Stimulated activated CD8-positive, alpha-beta memory T cell treated with anti-CD3 and anti-CD28 coated beads, Interleukin-15, amount 100 ng/mL, for 24 hours (primary cell): ENCODE data around the gene H3-3A.
"Not testable (repeated sequence)": the region's sequence is repeated elsewhere in the genome, so short reads cannot be mapped to it uniquely, and the experiment has no call there.

Source experiments
- DNase-seq: peaks from one replicate; pipeline ENCODE4 v3.0.0-alpha.2; 2020; ENCODE audit warnings: low read depth

Gene H3-3A

GRCh38 chr1:226085675-226086285 lies 23.3 kb downstream of the H3-3A start:
- DNase-seq = no peak

GRCh38 chr1:226086776-226087175 lies 24.3 kb downstream of the H3-3A start:
- no peak for DNase-seq

- no peak for DNase-seq
These were observed 28.9 kb downstream of the H3-3A start for GRCh38 chr1:226091461-226091860.

- DNase-seq = not testable (repeated sequence)
These were observed 29.7 kb downstream of the H3-3A start for GRCh38 chr1:226092048-226092820.

- DNase-seq = no peak
These were observed 30.4 kb downstream of the H3-3A start for GRCh38 chr1:226092965-226093364.

- no peak for DNase-seq
These were observed 31.1 kb downstream of the H3-3A start for GRCh38 chr1:226093621-226094020.

- no peak for DNase-seq
These were observed 31.9 kb downstream of the H3-3A start for GRCh38 chr1:226094451-226094850.

GRCh38 chr1:226095286-226095685 lies 32.8 kb downstream of the H3-3A start:
- DNase-seq = no peak

GRCh38 chr1:226097866-226098625 lies 35.5 kb downstream of the H3-3A start:
- no peak for DNase-seq

- no peak for DNase-seq
These were observed 36.6 kb downstream of the H3-3A start for GRCh38 chr1:226098870-226099835.

GRCh38 chr1:226100436-226101391 lies 38.2 kb downstream of the H3-3A start:
- DNase-seq = no peak

- DNase-seq = no peak
These were observed 42.2 kb downstream of the H3-3A start for GRCh38 chr1:226104671-226105121.

GRCh38 chr1:226107471-226108460 lies 45.2 kb downstream of the H3-3A start:
- DNase-seq = no peak

GRCh38 chr1:226108935-226109828 lies 46.7 kb downstream of the H3-3A start:
- no peak for DNase-seq

- DNase-seq = peak; percentile 61
These were observed 47.3 kb downstream of the H3-3A start for GRCh38 chr1:226109829-226110248.

GRCh38 chr1:226110249-226111097 lies 48.0 kb downstream of the H3-3A start:
- DNase-seq = peak; percentile 33
